Measurements from ENCODE around the gene KLF7.

GRCh38 chr2:207165121-207166038 lies at the start of gene KLF7:
- TF ChIP-seq ZFP3 (CRISPR knock-in tag; IDR thresholded peaks at IDR 0.05) (no peak), TOX (CRISPR knock-in tag; IDR thresholded peaks at IDR 0.05; ENCODE audit: borderline replicate concordance) (no peak), PATZ1 (CRISPR knock-in tag; IDR thresholded peaks at IDR 0.05; ENCODE audit: borderline replicate concordance) (no peak), ZNF70 (CRISPR knock-in tag; IDR thresholded peaks at IDR 0.05) (no peak), ZNF565 (CRISPR knock-in tag; conservative IDR thresholded peaks at IDR 0.05; ENCODE audit: low read depth) (no peak), GLIS3 (CRISPR knock-in tag; IDR thresholded peaks at IDR 0.05) (no peak), PPARA (CRISPR knock-in tag; IDR thresholded peaks at IDR 0.05; ENCODE audit: borderline replicate concordance) (no peak)
